H9 (cell line): ENCODE data around the gene SOX30. TPM values are rescaled to one million over a fixed set of nuclear protein-coding genes. Genes with fewer than 3 reads are reported as not detected.

Source experiments
- DNase-seq: peaks from one replicate; pipeline ENCODE4 v3.0.0-alpha.2; 2017
- H2AFZ ChIP-seq: one replicate; pipeline ENCODE4 v1.6.1; 2013; ENCODE audit warnings: mild to moderate bottlenecking, low read length, control low read depth, moderate library complexity
- H2AK5ac ChIP-seq: 2 replicates; pipeline ENCODE4 v1.6.1; 2013; ENCODE audit warnings: low read length, control low read depth, mixed read lengths; ENCODE audit not compliant: insufficient read length
- H2BK120ac ChIP-seq: one replicate; pipeline ENCODE4 v1.6.1; 2013; ENCODE audit warnings: low read depth, mild to moderate bottlenecking, low read length, control low read depth, inconsistent platforms; ENCODE audit not compliant: poor library complexity, severe bottlenecking
- H2BK12ac ChIP-seq: 2 replicates; pipeline ENCODE4 v1.6.1; 2013; ENCODE audit warnings: low read length, control low read depth, mixed read lengths, low read depth; ENCODE audit not compliant: insufficient read length
- H2BK15ac ChIP-seq: 2 replicates; pipeline ENCODE4 v1.6.1; 2013; ENCODE audit warnings: low read depth, low read length, control low read depth
- H2BK20ac ChIP-seq: one replicate; pipeline ENCODE4 v1.6.1; 2013; ENCODE audit warnings: low read depth, mild to moderate bottlenecking, low read length, control low read depth, inconsistent platforms; ENCODE audit not compliant: poor library complexity, severe bottlenecking
- H2BK5ac ChIP-seq: 2 replicates; pipeline ENCODE4 v1.6.1; 2013; ENCODE audit warnings: low read length, control low read depth, mixed read lengths; ENCODE audit not compliant: insufficient read length
- H3K14ac ChIP-seq: 2 replicates; pipeline ENCODE4 v1.6.1; 2013; ENCODE audit warnings: low read length, control low read depth; ENCODE audit not compliant: insufficient read depth
- H3K18ac ChIP-seq: 2 replicates; pipeline ENCODE4 v1.6.1; 2013; ENCODE audit warnings: low read depth, mild to moderate bottlenecking, mixed read lengths, low read length, control low read depth; ENCODE audit not compliant: insufficient read length
- H3K23ac ChIP-seq: 2 replicates; pipeline ENCODE4 v1.6.1; 2013; ENCODE audit warnings: low read length, control low read depth, mixed read lengths, low read depth; ENCODE audit not compliant: insufficient read length
- H3K23me2 ChIP-seq: 2 replicates; pipeline ENCODE4 v1.6.1; 2013; ENCODE audit warnings: low read depth, mild to moderate bottlenecking, mixed read lengths, low read length, control low read depth; ENCODE audit not compliant: insufficient read length, poor library complexity, severe bottlenecking
- H3K27ac ChIP-seq: 2 replicates; pipeline ENCODE4 v1.5.1; 2013; ENCODE audit warnings: low read length, control low read depth, mixed read lengths, low read depth; ENCODE audit not compliant: insufficient read length
- H3K27me3 ChIP-seq: 2 replicates; pipeline ENCODE4 v1.6.1; 2013; ENCODE audit warnings: low read length, control low read depth, inconsistent platforms; ENCODE audit not compliant: insufficient read depth
- H3K4ac ChIP-seq: 2 replicates; pipeline ENCODE4 v1.6.1; 2013; ENCODE audit warnings: low read depth, mild to moderate bottlenecking, control low read depth, inconsistent platforms, low read length, moderate library complexity
- H3K4me1 ChIP-seq: 2 replicates; pipeline ENCODE4 v1.6.1; 2013; ENCODE audit warnings: low read length, control low read depth, inconsistent platforms; ENCODE audit not compliant: insufficient read depth
- H3K4me2 ChIP-seq: 2 replicates; pipeline ENCODE4 v1.6.1; 2013; ENCODE audit warnings: low read length, control low read depth, mixed read lengths; ENCODE audit not compliant: insufficient read length, insufficient read depth
- H3K56ac ChIP-seq: 2 replicates; pipeline ENCODE4 v1.6.1; 2013; ENCODE audit warnings: low read depth, mild to moderate bottlenecking, mixed read lengths, low read length, control low read depth; ENCODE audit not compliant: insufficient read length
- H3K79me1 ChIP-seq: 2 replicates; pipeline ENCODE4 v1.6.1; 2013; ENCODE audit warnings: low read depth, mild to moderate bottlenecking, moderate library complexity, low read length, control low read depth, inconsistent platforms; ENCODE audit not compliant: insufficient read depth, poor library complexity, severe bottlenecking
- H3K79me2 ChIP-seq: 2 replicates; pipeline ENCODE4 v1.6.1; 2013; ENCODE audit warnings: low read length, control low read depth, inconsistent platforms; ENCODE audit not compliant: insufficient read depth
- H3K9ac ChIP-seq: 2 replicates; pipeline ENCODE4 v1.6.1; 2013; ENCODE audit warnings: low read length, control low read depth, mixed read lengths; ENCODE audit not compliant: insufficient read length; ENCODE audit errors: extremely low read depth
- H3K9me3 ChIP-seq: one replicate; pipeline ENCODE4 v1.6.1; 2013; ENCODE audit warnings: low read depth, low read length, inconsistent platforms; ENCODE audit not compliant: control insufficient read depth
- H3T11ph ChIP-seq: one replicate; pipeline ENCODE4 v1.6.1; 2013; ENCODE audit warnings: mild to moderate bottlenecking, low read length, control low read depth, inconsistent platforms
- H4K20me1 ChIP-seq: one replicate; pipeline ENCODE4 v1.6.1; 2013; ENCODE audit not compliant: control insufficient read depth, insufficient read length, insufficient read depth
- H4K5ac ChIP-seq: 2 replicates; pipeline ENCODE4 v1.6.1; 2013; ENCODE audit warnings: low read depth, mild to moderate bottlenecking, mixed read lengths, low read length, control low read depth; ENCODE audit not compliant: insufficient read length
- H4K8ac ChIP-seq: replicated peaks from 2 replicates; pipeline ENCODE4 v1.6.1; 2013; ENCODE audit warnings: low read length, control low read depth, mixed read lengths, low read depth; ENCODE audit not compliant: insufficient read length
- H4K91ac ChIP-seq: 2 replicates; pipeline ENCODE4 v1.6.1; 2013; ENCODE audit warnings: low read depth, mild to moderate bottlenecking, moderate library complexity, mixed read lengths, low read length, control low read depth; ENCODE audit not compliant: insufficient read length
- H3K27ac Mint-ChIP-seq, 3 experiments: 2 replicates in 2 of 3; 3 replicates in 1 of 3; pipeline ENCODE4 v1.8.0; 2020 to 2021; ENCODE audit warnings: mixed read lengths in 3 of 3, mild to moderate bottlenecking in 1 of 3, moderate library complexity in 1 of 3
- H3K27me3 Mint-ChIP-seq: 2 replicates; pipeline ENCODE4 v1.8.0; 2021; ENCODE audit warnings: low read depth, mild to moderate bottlenecking, moderate library complexity, mixed read lengths
- H3K36me3 Mint-ChIP-seq, 3 experiments: 2 replicates in 2 of 3; 3 replicates in 1 of 3; pipeline ENCODE4 v1.8.0; 2020 to 2021; ENCODE audit warnings: low read depth in 3 of 3, mixed read lengths in 3 of 3; ENCODE audit not compliant: insufficient read depth in 1 of 3
- H3K4me1 Mint-ChIP-seq, 2 experiments: 2 replicates each; pipeline ENCODE4 v1.8.0; 2020; ENCODE audit warnings: mixed read lengths in 2 of 2
- H3K4me3 Mint-ChIP-seq, 2 experiments: 2 replicates in 1 of 2; 3 replicates in 1 of 2; pipeline ENCODE4 v1.8.0; 2020 to 2021; ENCODE audit warnings: mild to moderate bottlenecking in 2 of 2, mixed read lengths in 2 of 2, moderate library complexity in 1 of 2
- H3K9me3 Mint-ChIP-seq, 2 experiments: 2 replicates in 1 of 2; 3 replicates in 1 of 2; pipeline ENCODE4 v1.8.0; 2020; ENCODE audit warnings: mild to moderate bottlenecking in 2 of 2, mixed read lengths in 2 of 2, moderate library complexity in 1 of 2
- WGBS: extraction: QIAGEN DNeasy Blood & Tissue Kit; methylation state at CpG from one replicate; pipeline ENCODE4 v1.1.7; 2013; ENCODE audit warnings: missing lambda C conversion rate, low lambda C conversion rate, mixed read lengths; ENCODE audit not compliant: insufficient read length; ENCODE audit errors: extremely low coverage; 5-methylcytosine and 5-hydroxymethylcytosine counted together
- total RNA-seq: library from RNA; stranded (reverse); gene quantifications from 2 replicates; pipeline ENCODE4 v1.2.1, GENCODE V29; 2021
- TF ChIP-seq, protein P1 (sequence below): fragments of 200-600 bp; sonication (generic); conservative IDR thresholded peaks from 3 replicates; pipeline ENCODE4 v1.8.0; 2021; ENCODE audit warnings: antibody characterized with exemption, mild to moderate bottlenecking

SOX30 gene
- total RNA-seq, 1 experiment from 2014 or later, result not detected

DNA sequence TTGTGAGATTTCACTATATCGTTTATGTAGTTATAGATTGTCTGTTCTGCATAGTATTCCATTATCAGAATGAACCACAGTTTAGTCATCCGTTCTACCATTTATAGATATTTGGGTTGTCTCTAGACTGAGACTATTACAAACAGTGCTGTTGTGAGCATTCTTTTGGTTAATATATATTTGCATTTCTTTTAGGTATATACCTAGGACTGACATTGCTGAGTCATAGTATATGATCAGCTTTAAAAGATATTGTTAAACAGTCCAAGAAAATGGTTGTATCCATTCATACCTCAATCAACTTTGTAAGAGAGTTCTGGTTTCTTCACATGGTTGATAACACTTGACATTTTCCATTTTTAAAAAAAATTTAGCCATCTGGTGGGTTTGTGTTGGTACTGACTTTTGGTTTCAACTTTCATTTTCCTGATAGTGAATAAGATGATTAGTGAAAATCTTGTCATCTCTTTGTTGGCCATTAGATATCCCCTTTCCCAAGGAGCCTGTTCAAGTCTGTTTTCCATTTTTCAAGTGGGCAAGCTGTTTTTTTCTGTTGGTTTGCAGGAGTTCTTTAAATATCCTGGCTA, 53.8 kb downstream of the SOX30 start:
- no peaks in the 10 kb centered on the region for H3K27me3 Mint-ChIP-seq
- no peak overlapping the region for H2BK20ac ChIP-seq
- no peaks in the 10 kb centered on the region for H3K79me1 ChIP-seq
- H3K18ac ChIP-seq, result no peak overlapping the region
- H4K5ac ChIP-seq, result no peak overlapping the region
- no peak overlapping the region for H2AK5ac ChIP-seq
- no CpG with 5 or more reads among the region's 2 CpGs for WGBS
- no peak overlapping the region for H3K56ac ChIP-seq
- no peaks in the 10 kb centered on the region for H3K9me3 ChIP-seq
- H3K9me3 Mint-ChIP-seq, result no peaks in the 10 kb centered on the region
- no peak overlapping the region for H3K4ac ChIP-seq
- H3K27ac ChIP-seq, result no peak overlapping the region
- H3K4me1 Mint-ChIP-seq, result no peaks in the 10 kb centered on the region
- no peak overlapping the region for H4K91ac ChIP-seq
- no peak overlapping the region for H2BK5ac ChIP-seq
- H3K9ac ChIP-seq, result no peak overlapping the region
- H2AFZ ChIP-seq, result no peak overlapping the region
- no peak overlapping the region for H2BK12ac ChIP-seq
- no peak overlapping the region for H3T11ph ChIP-seq
- H3K36me3 Mint-ChIP-seq, result no peaks in the 10 kb centered on the region
- H3K27me3 ChIP-seq, result no peaks in the 10 kb centered on the region
- no peak overlapping the region for H2BK15ac ChIP-seq
- H2BK120ac ChIP-seq, result no peak overlapping the region
- no peaks in the 10 kb centered on the region for H3K23me2 ChIP-seq
- H3K4me2 ChIP-seq, result no peak overlapping the region
- H3K27ac Mint-ChIP-seq, result no peak overlapping the region
- H3K79me2 ChIP-seq, result no peaks in the 10 kb centered on the region
- TF ChIP-seq, protein P1, sequence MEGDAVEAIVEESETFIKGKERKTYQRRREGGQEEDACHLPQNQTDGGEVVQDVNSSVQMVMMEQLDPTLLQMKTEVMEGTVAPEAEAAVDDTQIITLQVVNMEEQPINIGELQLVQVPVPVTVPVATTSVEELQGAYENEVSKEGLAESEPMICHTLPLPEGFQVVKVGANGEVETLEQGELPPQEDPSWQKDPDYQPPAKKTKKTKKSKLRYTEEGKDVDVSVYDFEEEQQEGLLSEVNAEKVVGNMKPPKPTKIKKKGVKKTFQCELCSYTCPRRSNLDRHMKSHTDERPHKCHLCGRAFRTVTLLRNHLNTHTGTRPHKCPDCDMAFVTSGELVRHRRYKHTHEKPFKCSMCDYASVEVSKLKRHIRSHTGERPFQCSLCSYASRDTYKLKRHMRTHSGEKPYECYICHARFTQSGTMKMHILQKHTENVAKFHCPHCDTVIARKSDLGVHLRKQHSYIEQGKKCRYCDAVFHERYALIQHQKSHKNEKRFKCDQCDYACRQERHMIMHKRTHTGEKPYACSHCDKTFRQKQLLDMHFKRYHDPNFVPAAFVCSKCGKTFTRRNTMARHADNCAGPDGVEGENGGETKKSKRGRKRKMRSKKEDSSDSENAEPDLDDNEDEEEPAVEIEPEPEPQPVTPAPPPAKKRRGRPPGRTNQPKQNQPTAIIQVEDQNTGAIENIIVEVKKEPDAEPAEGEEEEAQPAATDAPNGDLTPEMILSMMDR, result no peak
- H3K23ac ChIP-seq, result no peak overlapping the region
- H4K8ac ChIP-seq, result no peak overlapping the region
- no peak overlapping the region for H3K14ac ChIP-seq
- no peak for DNase-seq
- H4K20me1 ChIP-seq, result no peaks in the 10 kb centered on the region
- H3K4me3 Mint-ChIP-seq, result no peak overlapping the region
- no peaks in the 10 kb centered on the region for H3K4me1 ChIP-seq
